HEK293 (cell line): ENCODE results near the gene HMHB1.

Experiments
- CTCF ChIA-PET: fragments of 350-600 bp; formaldehyde crosslinking; extraction: SDS; loops from one replicate; lab custom pipeline; 2021; ENCODE audit warnings: antibody characterized with exemption; lab: Yijun Ruan, JAX
- POLR2A ChIA-PET: fragments of 300-600 bp; formaldehyde crosslinking; extraction: SDS; loops from one replicate; lab custom pipeline; 2020; ENCODE audit warnings: antibody characterized with exemption, inconsistent platforms; lab: Yijun Ruan, JAX
- H3K27ac ChIP-seq: fragments of 200-500 bp; sonication (Bioruptor generic); 2 replicates; pipeline ENCODE4 v1.5.1; 2014; ENCODE audit warnings: low read depth, low read length, control low read depth, inconsistent platforms; ENCODE audit errors: extremely low read depth
- H3K36me3 ChIP-seq, 2 experiments: fragments of 200-500 bp in 1 of 2; sonication (Bioruptor generic) in 1 of 2; 1 replicate in 1 of 2; 2 replicates in 1 of 2; pipeline ENCODE4 v1.5.1; 2014 to 2017; ENCODE audit warnings: inconsistent platforms in 2 of 2, low read length in 2 of 2; ENCODE audit not compliant: control insufficient read depth in 2 of 2, insufficient read depth in 1 of 2
- H3K4me1 ChIP-seq: fragments of 200-500 bp; sonication (Bioruptor generic); 2 replicates; pipeline ENCODE4 v1.5.1; 2014; ENCODE audit warnings: mild to moderate bottlenecking, low read length, inconsistent platforms; ENCODE audit not compliant: control insufficient read depth, insufficient read depth
- H3K4me3 ChIP-seq: 2 replicates; pipeline ENCODE4 v1.5.1; 2011; ENCODE audit warnings: low read depth, mild to moderate bottlenecking, control low read depth, low read length, moderate library complexity
- H3K9me3 ChIP-seq: fragments of 200-500 bp; sonication (Bioruptor generic); 2 replicates; pipeline ENCODE4 v1.5.1; 2014; ENCODE audit warnings: low read depth, low read length, inconsistent platforms; ENCODE audit not compliant: control insufficient read depth, insufficient read depth
- BCL11A ChIP-seq: fragments of 450-650 bp; formaldehyde crosslinking; IDR thresholded peaks from 2 replicates; pipeline ENCODE4 v1.5.1; 2016; ENCODE audit warnings: low read depth, missing biosample characterization, missing genetic modification characterization
- INSM2 ChIP-seq: fragments of 450-650 bp; formaldehyde crosslinking; IDR thresholded peaks from 2 replicates; pipeline ENCODE4 v1.5.1; 2016; ENCODE audit warnings: missing biosample characterization, missing genetic modification characterization
- KLF10 ChIP-seq: fragments of 450-650 bp; IDR thresholded peaks from 2 replicates; pipeline ENCODE4 v1.5.1; 2018; ENCODE audit warnings: missing biosample characterization, mild to moderate bottlenecking, missing genetic modification characterization
- MEIS1 ChIP-seq: sonication (generic); formaldehyde crosslinking; IDR thresholded peaks from 2 replicates; pipeline ENCODE4 v1.8.1; 2022; ENCODE audit warnings: missing genetic modification reagents, mild to moderate bottlenecking, borderline replicate concordance
- MZF1 ChIP-seq: fragments of 450-650 bp; formaldehyde crosslinking; IDR thresholded peaks from 2 replicates; pipeline ENCODE4 v1.5.1; 2017; ENCODE audit warnings: missing biosample characterization, missing genetic modification characterization, borderline replicate concordance
- YY1 ChIP-seq: fragments of 450-650 bp; formaldehyde crosslinking; IDR thresholded peaks from 2 replicates; pipeline ENCODE4 v1.5.1; 2018; ENCODE audit warnings: missing biosample characterization, missing genetic modification characterization
- ZBTB26 ChIP-seq: fragments of 450-650 bp; formaldehyde crosslinking; optimal IDR thresholded peaks from 2 replicates; pipeline ENCODE3; 2016; ENCODE audit warnings: missing biosample characterization, mild to moderate bottlenecking, missing genetic modification characterization
- ZBTB49 ChIP-seq: fragments of 450-650 bp; formaldehyde crosslinking; IDR thresholded peaks from 2 replicates; pipeline ENCODE4 v1.5.1; 2016; ENCODE audit warnings: missing biosample characterization, missing genetic modification characterization, low read depth
- ZNF148 ChIP-seq: fragments of 450-650 bp; formaldehyde crosslinking; IDR thresholded peaks from 2 replicates; pipeline ENCODE4 v1.5.0; 2017; ENCODE audit warnings: missing biosample characterization, missing genetic modification characterization, borderline replicate concordance
- ZNF248 ChIP-seq: fragments of 450-650 bp; formaldehyde crosslinking; IDR thresholded peaks from 2 replicates; pipeline ENCODE4 v1.5.1; 2017; ENCODE audit warnings: missing biosample characterization, missing genetic modification characterization
- ZNF350 ChIP-seq: fragments of 450-650 bp; formaldehyde crosslinking; IDR thresholded peaks from 2 replicates; pipeline ENCODE4 v1.5.0; 2017; ENCODE audit warnings: missing biosample characterization, mild to moderate bottlenecking, missing genetic modification characterization
- ZNF518A ChIP-seq: fragments of 450-650 bp; formaldehyde crosslinking; conservative IDR thresholded peaks from 2 replicates; pipeline ENCODE4 v1.5.1; 2016; ENCODE audit warnings: low read depth, missing biosample characterization, missing genetic modification characterization

The HMHB1 gene

GRCh38 chr5:143772621-143773020 is 39.3 kb upstream of the HMHB1 start:
- TF ChIP-seq INSM2 (tag by site-specific recombination) (no peak), YY1 (tag by site-specific recombination) (no peak), ZNF248 (no peak), KLF10 (no peak), ZNF148 (tag by site-specific recombination) (no peak)
- TF ChIP-seq, all 188 proteins: peak for 0
- H3K27ac ChIP-seq, result no peak overlapping the region
- no peaks in the 10 kb centered on the region for H3K9me3 ChIP-seq
- H3K36me3 ChIP-seq, result no peaks in the 10 kb centered on the region
- no peak overlapping the region for H3K4me3 ChIP-seq
- ChIA-PET POLR2A (no interaction called here), CTCF (interaction anchor here (0.6 kb wide), 1 partner anchor 80 kb away, joined by 3 read pairs; no protein-coding TSS in a partner anchor)
- peaks cover 3% of the 10 kb centered on the region; the same call in 1 of the 2 replicates for H3K4me1 ChIP-seq

GRCh38 chr5:143775258-143775657 is 36.7 kb upstream of the HMHB1 start:
- POLR2A ChIA-PET, result no interaction called here
- TF ChIP-seq MZF1 (no peak), MEIS1 (CRISPR knock-in tag) (no peak), ZNF518A (tag by site-specific recombination) (no peak), BCL11A (tag by site-specific recombination) (no peak), ZBTB49 (tag by site-specific recombination) (no peak), ZBTB26 (tag by site-specific recombination) (no peak), ZNF350 (tag by site-specific recombination) (no peak)
- TF ChIP-seq, all 188 proteins: peak for 0
- Histone ChIP-seq H3K36me3 (no peaks in the 10 kb centered on the region), H3K4me3 (no peak overlapping the region), H3K4me1 (peaks cover 3% of the 10 kb centered on the region; the same call in 1 of the 2 replicates), H3K9me3 (no peaks in the 10 kb centered on the region), H3K27ac (no peak overlapping the region)
- CTCF ChIA-PET, result no interaction called here
